GM19193 (cell line): ENCODE data around the gene MYOZ3.

Source experiments
- POLR2A ChIP-seq: IDR thresholded peaks from 4 replicates; pipeline ENCODE4 v1.6.1; 2011; ENCODE audit not compliant: insufficient read depth, insufficient read length; ENCODE audit errors: extremely low read depth

Gene MYOZ3

DNA sequence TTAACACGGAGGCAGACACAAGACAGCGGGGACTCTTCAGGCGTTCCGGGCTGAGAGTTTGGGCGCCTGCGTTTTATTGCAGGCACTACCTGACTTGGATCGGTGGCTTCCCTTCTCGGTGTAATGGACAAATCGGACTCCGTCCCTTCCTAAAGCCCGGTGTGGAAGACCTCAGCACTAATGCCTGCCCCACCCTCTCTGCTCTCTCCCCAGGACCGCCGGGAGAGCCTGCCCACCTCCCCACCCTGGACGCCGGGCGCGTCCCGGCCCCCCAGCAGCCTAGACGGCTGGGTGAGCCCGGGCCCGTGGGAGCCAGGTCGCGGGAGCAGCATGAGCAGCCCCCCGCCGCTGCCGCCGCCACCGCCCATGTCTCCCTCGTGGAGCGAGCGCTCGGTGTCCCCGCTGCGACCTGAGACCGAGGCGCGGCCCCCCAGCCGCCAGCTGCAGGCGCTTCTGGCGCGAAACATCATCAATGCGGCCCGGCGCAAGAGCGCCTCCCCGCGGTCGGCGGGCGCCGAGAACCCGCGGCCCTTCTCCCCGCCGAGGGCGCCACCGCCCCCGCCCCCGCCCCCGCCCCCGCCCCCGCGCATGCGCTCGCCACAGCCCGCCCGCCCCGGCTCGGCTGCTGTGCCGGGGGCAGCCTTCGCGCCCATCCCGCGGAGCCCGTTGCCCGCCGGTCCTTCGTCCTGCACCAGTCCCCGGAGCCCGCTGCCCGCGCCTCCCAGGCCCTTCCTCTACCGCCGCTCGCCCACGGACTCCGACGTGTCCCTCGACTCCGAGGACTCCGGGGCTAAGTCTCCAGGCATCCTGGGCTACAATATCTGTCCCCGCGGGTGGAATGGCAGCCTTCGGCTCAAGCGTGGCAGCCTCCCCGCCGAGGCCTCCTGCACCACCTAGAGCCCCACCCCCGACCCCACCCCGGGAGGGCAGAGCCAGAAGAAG lies 4.6 kb upstream of the MYOZ3 start:
- TF ChIP-seq POLR2A = no peak

DNA sequence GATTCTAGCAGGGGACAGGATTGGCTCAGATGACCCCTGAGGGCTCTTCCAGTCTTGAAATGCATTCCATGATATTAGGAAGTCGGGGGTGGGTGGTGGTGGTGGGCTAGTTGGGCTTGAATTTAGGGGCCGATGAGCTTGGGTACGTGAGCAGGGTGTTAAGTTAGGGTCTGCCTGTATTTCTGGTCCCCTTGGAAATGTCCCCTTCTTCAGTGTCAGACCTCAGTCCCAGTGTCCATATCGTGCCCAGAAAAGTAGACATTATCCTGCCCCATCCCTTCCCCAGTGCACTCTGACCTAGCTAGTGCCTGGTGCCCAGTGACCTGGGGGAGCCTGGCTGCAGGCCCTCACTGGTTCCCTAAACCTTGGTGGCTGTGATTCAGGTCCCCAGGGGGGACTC lies 2.9 kb upstream of the MYOZ3 start:
- TF ChIP-seq POLR2A = no peak

DNA sequence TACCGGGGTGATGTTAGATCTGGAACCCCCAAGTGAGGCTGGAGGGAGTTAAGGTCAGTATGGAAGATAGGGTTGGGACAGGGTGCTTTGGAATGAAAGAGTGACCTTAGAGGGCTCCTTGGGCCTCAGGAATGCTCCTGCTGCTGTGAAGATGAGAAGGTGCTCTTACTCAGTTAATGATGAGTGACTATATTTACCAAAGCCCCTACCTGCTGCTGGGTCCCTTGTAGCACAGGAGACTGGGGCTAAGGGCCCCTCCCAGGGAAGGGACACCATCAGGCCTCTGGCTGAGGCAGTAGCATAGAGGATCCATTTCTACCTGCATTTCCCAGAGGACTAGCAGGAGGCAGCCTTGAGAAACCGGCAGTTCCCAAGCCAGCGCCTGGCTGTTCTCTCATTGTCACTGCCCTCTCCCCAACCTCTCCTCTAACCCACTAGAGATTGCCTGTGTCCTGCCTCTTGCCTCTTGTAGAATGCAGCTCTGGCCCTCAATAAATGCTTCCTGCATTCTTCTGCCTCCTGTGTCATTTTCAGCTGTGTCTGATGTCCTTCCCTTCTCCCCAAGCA lies 2.3 kb upstream of the MYOZ3 start:
- TF ChIP-seq POLR2A = no peak

DNA sequence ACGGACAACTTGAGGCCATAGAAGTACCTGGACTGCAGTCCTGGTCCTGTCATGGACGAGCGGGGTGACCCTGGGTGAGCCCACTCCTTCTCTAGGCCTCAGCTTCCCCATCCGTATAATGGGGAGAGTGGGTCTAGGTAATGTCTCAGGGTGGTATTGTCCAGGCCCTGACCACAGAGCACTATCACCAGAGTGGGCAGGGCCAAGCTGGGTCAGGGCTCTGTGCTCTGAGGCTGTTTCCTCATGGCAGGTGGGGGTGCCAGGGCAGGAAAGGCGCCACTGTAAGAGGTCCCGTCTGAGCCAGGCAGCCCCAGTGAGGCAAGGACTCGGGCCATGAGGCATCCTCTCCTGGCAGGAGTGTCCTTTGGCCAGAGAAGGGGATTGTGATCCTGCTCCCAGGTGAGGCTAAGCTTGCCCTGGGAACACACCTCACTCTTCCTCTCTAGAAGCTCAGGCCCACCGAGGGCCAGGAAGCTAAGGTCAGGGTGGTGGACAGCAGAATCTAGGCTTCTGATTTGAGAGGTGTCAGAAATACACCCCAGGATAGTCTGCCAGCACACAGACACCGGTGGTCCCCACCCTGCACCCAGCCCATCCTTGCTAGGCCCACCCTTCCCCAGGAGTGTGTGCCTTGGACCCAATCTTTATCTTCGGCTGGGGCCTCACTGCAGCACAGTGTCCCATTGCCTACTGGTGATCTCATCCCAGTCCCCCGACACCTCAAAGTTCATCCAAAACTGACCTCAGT lies 1.5 kb upstream of the MYOZ3 start:
- TF ChIP-seq POLR2A = no peak

DNA sequence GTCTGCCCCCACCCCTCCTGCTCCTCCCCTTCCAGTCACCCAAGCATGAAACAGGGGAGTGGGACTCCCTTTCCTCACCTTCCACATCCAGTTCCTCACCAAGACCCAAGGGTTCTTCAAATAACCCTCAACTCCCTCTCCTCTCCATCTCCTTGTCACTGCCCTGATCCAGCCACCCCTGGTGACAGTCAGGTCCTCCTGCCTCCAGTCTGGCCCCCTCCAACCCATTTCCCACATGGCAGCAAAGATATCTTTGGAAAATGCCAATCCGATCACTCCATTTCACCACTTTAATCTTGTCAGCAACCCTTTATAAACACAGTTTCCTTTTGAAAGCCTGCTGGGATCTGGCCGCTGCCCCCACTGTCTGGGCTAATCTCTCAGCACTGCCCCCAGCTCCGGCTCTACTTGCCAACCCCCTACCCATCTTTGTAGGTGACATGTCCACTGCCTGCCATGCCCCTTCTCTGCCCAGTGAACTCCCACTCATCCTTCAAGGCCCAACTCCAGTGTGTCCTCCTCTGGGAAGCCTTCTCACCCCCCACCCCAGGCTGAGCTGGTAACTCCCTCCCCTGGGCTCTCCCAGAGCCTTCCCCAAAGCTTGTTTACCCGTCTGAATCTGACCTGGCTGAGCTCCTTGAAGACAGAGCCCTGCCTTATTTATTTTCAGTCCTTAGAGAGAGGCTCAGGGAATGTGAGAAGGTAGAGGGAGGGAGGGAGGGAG lies 781 bp upstream of the MYOZ3 start:
- no peak for TF ChIP-seq POLR2A

DNA sequence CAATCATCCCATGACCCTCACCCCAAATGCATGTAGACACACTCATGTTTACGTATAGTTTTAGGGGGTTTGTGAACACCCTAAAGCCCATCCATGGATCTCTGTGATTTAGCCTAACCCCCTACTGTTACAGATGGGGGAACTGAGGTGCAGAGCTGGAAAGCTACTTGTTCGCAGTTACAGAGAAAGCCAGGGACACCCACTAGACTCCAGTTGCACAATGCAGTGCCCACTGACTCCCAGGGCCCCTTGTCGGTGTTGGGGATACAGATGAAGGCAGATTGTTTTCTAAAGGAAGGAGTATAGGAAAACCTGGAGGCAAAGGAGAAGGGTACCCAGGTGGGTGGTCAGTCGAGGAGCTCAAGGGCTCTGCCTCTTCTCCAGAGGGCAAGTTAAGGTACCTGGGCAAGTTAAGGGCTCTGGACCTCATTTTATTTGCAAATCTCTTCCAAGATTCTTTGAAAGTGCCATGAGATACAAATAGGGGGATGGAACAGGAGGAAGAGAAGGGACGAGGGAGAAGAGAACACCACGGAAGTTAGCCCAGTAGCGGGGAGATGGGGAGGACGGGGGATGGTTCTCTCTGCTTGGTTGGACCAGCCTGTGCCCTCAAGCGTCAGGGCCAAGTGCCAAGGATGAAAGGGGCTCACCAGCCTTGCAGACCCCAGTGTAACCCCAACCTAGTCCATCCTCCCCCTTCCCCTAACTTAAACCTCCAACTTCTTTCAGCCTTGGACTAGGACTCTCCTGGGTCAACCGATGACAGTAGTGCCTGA lies 958 bp downstream of the MYOZ3 start:
- TF ChIP-seq POLR2A = no peak

DNA sequence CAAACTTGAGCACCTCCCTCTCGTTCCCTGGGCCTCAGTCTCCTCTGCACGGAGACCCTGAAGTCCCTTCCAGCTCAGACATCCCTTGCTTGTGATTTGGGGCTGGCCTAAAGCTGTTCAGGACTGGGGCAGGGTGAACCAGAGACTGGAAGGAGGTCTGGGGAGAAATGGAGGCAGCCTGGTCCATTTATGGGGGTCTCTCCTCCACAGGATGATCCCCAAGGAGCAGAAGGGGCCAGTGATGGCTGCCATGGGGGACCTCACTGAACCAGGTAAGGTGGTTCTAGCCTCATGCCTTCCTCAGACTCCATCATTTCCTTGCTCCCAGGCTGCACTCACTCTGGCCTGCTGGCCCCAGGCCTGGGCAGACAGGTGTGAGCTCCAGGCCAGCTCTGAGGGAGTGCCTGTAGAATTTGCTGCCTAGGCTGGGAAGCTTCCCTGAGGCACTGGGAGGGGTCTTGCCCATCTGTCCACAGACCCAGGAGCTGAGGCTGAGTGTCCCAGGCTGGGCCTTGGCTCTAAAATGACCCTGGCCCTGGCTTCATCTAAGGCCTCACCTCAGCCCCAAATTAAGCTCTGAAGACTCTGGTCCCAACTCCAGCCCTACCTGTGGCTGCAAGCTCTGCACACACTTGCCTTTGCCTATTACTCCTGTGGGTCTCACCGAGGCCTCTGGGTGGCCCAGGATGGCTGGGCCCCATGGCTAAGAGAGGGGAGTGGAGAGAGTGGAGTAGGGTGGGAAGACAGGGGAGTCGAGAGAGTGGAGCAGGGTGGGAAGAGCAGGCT lies 1.9 kb downstream of the MYOZ3 start:
- TF ChIP-seq POLR2A = no peak

DNA sequence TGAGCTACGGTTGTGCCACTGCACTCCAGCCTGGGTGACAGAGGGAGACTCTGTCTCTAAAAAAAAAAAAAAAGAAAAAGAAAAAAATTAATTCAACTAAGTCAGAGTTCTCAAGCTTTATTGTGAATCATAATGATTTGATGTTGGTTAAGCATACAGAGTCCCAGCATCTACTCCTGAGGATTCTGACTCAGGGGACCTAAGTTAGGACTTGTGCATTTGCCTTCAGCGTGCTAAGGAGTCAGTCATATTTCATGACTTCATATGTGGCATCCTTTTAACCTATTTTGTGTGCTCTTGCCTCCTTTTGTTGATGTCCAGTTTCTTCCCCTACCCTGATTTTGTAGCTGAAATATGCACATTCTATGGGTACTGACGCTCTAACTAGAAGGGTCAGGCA lies 2.9 kb downstream of the MYOZ3 start:
- TF ChIP-seq POLR2A = no peak

DNA sequence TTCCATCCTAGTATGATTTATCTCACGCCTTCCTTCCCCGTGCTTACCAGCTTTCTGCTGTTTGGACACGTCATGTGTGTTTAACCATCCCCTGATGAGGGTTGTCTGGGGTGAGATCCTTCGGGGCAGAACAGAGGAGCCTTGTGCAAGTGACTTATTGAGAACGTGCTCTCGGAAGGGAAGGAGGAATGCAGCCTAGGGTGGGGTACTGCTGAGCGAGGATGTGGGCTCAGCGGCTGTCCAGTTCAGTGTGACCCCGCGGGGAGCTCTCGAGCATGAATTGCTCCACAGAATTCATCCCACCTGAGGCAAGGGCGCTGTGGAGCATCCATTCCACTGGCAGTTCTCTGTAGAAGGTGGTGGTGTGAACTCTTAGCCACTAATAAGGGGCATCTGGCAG lies 4.0 kb downstream of the MYOZ3 start:
- TF ChIP-seq POLR2A = no peak

DNA sequence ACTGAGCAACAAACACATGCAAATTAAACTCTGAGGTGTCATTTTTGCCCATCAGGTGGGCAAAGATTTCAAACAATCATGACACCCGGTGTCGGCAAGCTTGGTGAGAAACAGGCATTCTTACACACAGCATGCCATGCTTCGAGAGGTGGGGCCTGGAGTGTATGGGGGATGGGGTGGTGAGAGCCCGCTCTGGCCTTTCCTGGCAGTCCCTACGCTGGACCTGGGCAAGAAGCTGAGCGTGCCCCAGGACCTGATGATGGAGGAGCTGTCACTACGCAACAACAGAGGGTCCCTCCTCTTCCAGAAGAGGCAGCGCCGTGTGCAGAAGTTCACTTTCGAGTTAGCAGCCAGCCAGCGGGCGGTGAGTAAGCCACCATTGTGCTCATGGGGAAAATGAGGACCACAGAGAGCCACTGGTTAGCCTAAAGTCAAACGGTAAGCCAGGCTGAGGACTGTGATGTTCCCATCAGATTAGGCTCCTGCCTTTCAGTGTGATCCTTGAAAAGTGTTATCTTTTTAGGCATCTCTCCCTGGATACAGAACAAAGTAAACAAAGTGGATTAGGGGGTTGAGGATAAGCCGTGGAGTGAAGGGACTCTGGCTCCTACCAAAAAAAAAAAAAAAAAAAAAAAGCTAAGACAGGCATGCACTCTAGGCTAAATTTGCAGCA lies 9.4 kb downstream of the MYOZ3 start:
- no peak for TF ChIP-seq POLR2A

DNA sequence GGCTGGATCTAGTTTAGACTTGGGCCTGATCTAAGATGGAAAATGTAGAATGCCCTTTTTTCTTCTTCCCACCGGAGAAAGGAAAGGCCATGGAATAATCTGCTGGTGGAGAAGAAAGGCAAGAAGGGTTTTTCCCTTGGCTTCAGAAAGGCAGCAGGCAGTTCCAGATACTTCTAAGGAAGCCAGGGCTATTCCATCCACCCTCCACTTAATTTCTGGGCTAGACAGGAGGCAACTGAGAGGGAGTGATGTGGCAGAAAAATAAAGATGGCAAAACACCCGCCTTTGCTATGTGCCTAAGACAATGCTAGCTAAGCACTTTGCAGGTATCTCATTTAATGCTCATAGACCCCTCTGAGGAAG lies 9.9 kb downstream of the MYOZ3 start:
- no peak for TF ChIP-seq POLR2A

DNA sequence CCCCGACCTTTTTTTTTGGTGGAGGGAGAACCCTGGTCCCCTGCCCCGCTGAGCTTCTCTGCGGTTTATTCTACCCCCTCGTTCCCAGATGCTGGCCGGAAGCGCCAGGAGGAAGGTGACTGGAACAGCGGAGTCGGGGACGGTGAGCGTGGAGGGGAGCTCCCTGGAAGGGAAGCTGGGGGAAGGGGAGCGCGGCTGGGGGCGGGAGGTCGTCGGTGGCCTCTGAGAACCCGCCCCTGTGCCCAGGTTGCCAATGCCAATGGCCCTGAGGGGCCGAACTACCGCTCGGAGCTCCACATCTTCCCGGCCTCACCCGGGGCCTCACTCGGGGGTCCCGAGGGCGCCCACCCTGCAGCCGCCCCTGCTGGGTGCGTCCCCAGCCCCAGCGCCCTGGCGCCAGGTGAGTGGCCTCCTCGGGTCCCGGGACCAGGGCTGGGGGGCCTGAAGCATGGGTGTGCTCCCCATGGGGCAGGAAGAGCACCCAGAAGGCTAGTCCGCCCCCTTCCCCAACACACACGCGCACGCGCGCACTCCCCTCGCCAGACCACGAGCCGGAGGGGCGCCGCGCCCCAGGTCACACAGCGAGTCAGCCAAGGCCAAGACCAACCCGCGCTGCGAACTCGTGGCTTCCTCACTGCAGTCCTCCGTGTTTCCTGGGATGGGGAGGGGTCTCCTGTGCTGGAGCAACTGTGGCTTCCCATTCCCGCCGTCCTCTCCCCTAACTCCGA lies 10.6 kb downstream of the MYOZ3 start:
- TF ChIP-seq POLR2A = no peak
